ENCODE measurements around the gene HES3. TPM values are rescaled to one million over a fixed set of nuclear protein-coding genes. Genes with fewer than 3 reads are reported as not detected.

The HES3 gene
- total RNA-seq, 2 donors from 2014 or later, result not detected

GRCh38 chr1:6279613-6280383, 35.8 kb downstream of the HES3 start:
- no peak for ATAC-seq
- H3K27ac Mint-ChIP-seq, result no peak overlapping the region
- no peaks in the 10 kb centered on the region for H3K9me3 Mint-ChIP-seq

DNA sequence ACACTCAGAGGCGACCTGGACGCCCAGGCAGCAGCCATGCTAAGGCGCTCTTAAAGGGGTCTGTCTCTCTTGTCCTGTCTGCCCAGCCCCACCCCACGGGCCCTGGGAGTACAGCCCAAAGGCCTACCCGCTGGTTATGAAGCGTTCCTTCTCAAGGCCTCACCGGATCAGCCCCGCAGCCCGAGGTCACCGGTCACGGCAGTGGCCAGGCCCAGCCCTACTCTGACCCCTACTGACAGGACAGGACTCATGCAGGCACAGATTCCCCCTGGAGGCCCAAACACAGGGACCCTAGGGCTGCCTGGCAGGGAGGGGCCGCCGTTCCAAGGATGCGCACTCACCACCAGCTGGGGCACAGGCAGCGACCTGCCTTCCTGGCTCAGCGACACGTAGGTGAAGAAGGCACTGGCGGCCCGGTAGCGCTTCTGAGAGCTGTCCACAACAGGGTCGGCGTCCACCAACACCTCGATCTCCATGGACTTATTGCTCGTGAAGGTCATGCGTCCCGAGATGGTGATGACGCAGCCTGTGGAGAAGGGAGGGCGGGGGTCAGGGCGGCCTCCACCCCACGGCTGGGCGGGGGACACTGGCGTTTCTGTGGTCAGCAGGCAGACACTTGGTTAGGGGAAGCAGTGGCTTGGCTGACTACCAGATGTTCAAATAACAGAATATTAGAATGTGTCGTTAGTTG, 36.9 kb downstream of the HES3 start:
- no peaks in the 10 kb centered on the region for H3K9me3 Mint-ChIP-seq
- H3K36me3 Mint-ChIP-seq, result no peaks in the 10 kb centered on the region
- ATAC-seq, result no peak
- H3K27ac Mint-ChIP-seq, result no peak overlapping the region
- no peak for DNase-seq (ENCODE audit: low spot score in 2 of 2)

More at GRCh38 chr1:6279613-6280383, 35.8 kb downstream of the HES3 start:
- H3K36me3 Mint-ChIP-seq, result no peaks in the 10 kb centered on the region
- no peak for DNase-seq (ENCODE audit: low spot score in 2 of 2)

- DNase-seq (ENCODE audit: low spot score in 2 of 2), result no peak
- Mint-ChIP-seq H3K36me3 (no peaks in the 10 kb centered on the region), H3K27ac (peak overlapping the region in 1 of 2 donors; percentile 64), H3K9me3 (no peaks in the 10 kb centered on the region)
- no peak for ATAC-seq
Measured at GRCh38 chr1:6281511-6282402, 37.8 kb downstream of the HES3 start.

- no peak overlapping the region for H3K27ac Mint-ChIP-seq
- H3K36me3 Mint-ChIP-seq, result no peaks in the 10 kb centered on the region
- ATAC-seq, result no peak
- H3K9me3 Mint-ChIP-seq, result no peaks in the 10 kb centered on the region
- no peak for DNase-seq (ENCODE audit: low spot score in 2 of 2)
Measured at GRCh38 chr1:6282577-6283270, 38.7 kb downstream of the HES3 start.

DNA sequence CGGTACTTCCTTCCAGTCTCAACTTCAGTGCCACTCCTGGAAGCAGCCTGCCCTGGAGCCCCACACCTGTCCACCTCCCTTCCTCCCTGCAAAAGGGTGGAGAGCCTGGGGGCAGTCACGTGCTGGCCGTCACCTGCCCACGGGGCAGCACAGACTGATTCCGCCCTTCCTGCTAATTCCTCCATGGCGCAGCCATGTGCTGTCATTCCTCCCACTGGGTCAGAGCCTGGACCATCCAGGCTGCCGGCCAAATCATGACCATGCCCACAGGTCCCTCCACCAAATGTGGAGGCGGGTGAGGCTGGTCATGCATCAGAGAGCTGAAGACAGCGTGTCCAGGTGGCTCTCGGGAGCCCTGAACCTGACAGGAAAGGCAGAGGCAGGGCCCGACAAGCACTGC, 41.4 kb downstream of the HES3 start:
- H3K27ac Mint-ChIP-seq, result peak overlapping the region in 1 of 2 donors; percentile 22
- ATAC-seq, result no peak
- no peak for DNase-seq (ENCODE audit: low spot score in 2 of 2)
- no peaks in the 10 kb centered on the region for H3K36me3 Mint-ChIP-seq
- H3K9me3 Mint-ChIP-seq, result no peaks in the 10 kb centered on the region

GRCh38 chr1:6286266-6286665, 42.3 kb downstream of the HES3 start:
- Mint-ChIP-seq H3K9me3 (no peaks in the 10 kb centered on the region), H3K27ac (no peak overlapping the region), H3K36me3 (no peaks in the 10 kb centered on the region)
- DNase-seq (ENCODE audit: low spot score in 2 of 2) (no peak), ATAC-seq (no peak)

DNA sequence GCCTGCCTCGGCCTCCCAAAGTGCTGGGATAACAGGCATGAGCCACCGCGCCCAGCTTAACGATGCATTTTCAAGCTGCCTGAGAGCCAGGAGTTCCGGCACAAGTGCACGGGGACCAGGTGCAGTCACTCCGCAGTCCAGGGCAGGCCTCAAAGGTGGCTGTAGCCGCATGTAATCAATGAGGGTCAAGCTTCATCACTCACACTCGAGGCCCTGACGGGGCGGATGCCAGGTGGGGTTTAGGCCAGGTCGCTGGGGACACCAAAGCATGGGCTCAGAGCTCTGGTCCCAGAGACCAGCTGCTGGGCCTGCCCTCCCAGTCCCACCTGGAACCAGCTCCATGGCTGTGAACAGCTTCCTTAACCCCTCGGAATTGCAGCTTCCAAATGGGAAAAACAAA, 43.0 kb downstream of the HES3 start:
- H3K9me3 Mint-ChIP-seq, result no peaks in the 10 kb centered on the region
- H3K36me3 Mint-ChIP-seq, result no peaks in the 10 kb centered on the region
- ATAC-seq (no peak), DNase-seq (ENCODE audit: low spot score in 2 of 2) (no peak)
- H3K27ac Mint-ChIP-seq, result no peak overlapping the region

DNA sequence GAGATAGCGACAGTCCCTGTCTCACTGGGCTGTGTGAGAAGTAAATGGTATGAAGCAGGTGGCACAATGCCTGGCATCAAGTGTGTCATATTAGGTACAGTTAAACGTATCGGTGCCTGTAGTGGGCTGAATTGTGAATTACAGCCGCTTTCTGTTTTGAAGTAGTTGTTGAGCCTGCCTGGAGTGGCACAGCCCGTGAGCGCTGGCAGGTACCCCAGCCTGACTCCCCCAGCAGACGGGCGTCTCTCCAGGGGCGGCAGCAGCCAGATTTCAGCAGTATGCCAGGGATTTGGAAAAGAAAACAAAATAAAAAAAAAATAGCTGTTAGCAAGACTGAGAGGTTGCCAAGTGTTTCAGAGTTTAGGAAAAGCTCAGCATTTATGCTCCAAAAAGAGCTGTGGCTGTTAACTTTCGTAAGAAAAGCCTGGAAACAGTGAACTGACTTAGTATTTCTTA, 43.5 kb downstream of the HES3 start:
- H3K9me3 Mint-ChIP-seq, result no peaks in the 10 kb centered on the region
- no peak for ATAC-seq
- no peak overlapping the region for H3K27ac Mint-ChIP-seq

DNA sequence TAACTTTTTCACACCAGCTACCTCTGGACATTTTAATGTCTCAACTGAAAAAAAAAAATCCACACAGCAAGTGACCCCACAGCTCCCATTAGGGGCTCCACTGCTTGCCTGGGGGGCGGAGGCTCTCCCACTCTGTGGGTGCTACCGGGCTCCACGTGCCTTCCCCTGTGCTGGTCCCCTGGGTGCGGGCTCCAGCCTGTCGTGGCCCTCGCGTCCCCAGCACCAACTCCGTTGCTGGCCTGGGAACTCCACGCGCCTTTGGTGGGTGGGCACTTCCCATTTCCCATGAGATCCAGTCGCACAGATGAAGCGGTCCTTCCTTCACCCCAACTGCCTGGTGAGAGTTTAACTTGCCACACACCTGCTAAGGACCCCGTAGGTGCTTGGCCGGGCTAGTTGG, 44.0 kb downstream of the HES3 start:
- H3K9me3 Mint-ChIP-seq, result no peaks in the 10 kb centered on the region
- DNase-seq (ENCODE audit: low spot score in 2 of 2) (no peak), ATAC-seq (no peak)
- H3K27ac Mint-ChIP-seq, result no peak overlapping the region
- H3K36me3 Mint-ChIP-seq, result no peaks in the 10 kb centered on the region

More for the DNA sequence above, 43.5 kb downstream of the HES3 start:
- H3K36me3 Mint-ChIP-seq, result no peaks in the 10 kb centered on the region
- no peak for DNase-seq (ENCODE audit: low spot score in 2 of 2)

- Mint-ChIP-seq H3K27ac (no peak overlapping the region), H3K9me3 (no peaks in the 10 kb centered on the region), H3K36me3 (peaks cover 0 to under 1% of the 10 kb centered on the region in 2 donors)
- no peak for ATAC-seq
- DNase-seq (ENCODE audit: low spot score in 2 of 2), result no peak
Measured at GRCh38 chr1:6288665-6289064, 44.7 kb downstream of the HES3 start.

DNA sequence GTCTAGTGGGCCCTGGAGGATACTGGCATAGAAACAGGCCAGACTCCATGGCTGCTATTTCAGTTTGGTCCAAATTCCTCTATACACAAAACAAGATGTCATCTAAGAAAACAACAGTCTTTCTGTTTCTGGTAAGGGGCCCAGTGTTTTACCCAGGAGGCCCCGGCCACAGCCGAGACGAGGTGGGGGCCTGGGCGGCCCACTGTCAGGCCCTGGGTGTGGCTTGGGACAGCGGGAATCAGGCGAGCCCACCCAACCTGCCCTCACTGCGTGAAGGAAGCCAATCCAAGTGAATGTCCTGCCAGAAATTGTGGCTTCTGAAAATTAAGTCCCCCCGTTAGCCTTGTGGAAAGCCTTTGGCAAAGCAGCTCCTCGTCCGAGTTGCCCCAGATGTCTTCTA, 48.1 kb downstream of the HES3 start:
- no peaks in the 10 kb centered on the region for H3K9me3 Mint-ChIP-seq
- no peak for ATAC-seq

GRCh38 chr1:6294080-6294889, 50.3 kb downstream of the HES3 start:
- ATAC-seq (no peak), DNase-seq (ENCODE audit: low spot score in 2 of 2) (no peak)
- Mint-ChIP-seq H3K27ac (no peak overlapping the region), H3K36me3 (peaks cover 0 to 8% of the 10 kb centered on the region in 2 donors), H3K9me3 (no peaks in the 10 kb centered on the region)

More for the DNA sequence above, 48.1 kb downstream of the HES3 start:
- no peak for DNase-seq (ENCODE audit: low spot score in 2 of 2)
- Mint-ChIP-seq H3K36me3 (peaks cover 0 to 8% of the 10 kb centered on the region in 2 donors), H3K27ac (no peak overlapping the region)

GRCh38 chr1:6294890-6295556, 51.0 kb downstream of the HES3 start:
- DNase-seq (ENCODE audit: low spot score in 2 of 2) (no peak), ATAC-seq (no peak)
- Mint-ChIP-seq H3K27ac (no peak overlapping the region), H3K36me3 (peaks cover 0 to 8% of the 10 kb centered on the region in 2 donors), H3K9me3 (no peaks in the 10 kb centered on the region)

Measured in activated naive CD4-positive, alpha-beta T cell treated with anti-CD3 and anti-CD28 coated beads, Interleukin-2, amount 50 U/mL, for 72 hours (primary cell).